Gastrocnemius medialis (tissue), 4 donors: ENCODE measurements around the gene OPN4.

Experiments used
- POLR2A ChIP-seq, 2 donors: fragments of 450-650 bp; IDR thresholded peaks; one replicate each; pipeline ENCODE4 v1.6.1; 2017; ENCODE audit warnings: antibody characterized with exemption in 2 of 2, mild to moderate bottlenecking in 2 of 2, moderate library complexity in 2 of 2
- TF ChIP-seq, protein P1 (sequence below), 5 experiments: fragments of 450-650 bp in 3 of 5; fragments of 200-600 bp in 2 of 5; sonication (generic) in 2 of 5; IDR thresholded peaks in 4 of 5; conservative IDR thresholded peaks in 1 of 5; 1 replicate in 4 of 5; 2 replicates in 1 of 5; pipeline ENCODE4 v1.5.1; 2016 to 2019; ENCODE audit warnings: antibody characterized with exemption in 5 of 5, mild to moderate bottlenecking in 3 of 5, moderate library complexity in 3 of 5

DNA sequence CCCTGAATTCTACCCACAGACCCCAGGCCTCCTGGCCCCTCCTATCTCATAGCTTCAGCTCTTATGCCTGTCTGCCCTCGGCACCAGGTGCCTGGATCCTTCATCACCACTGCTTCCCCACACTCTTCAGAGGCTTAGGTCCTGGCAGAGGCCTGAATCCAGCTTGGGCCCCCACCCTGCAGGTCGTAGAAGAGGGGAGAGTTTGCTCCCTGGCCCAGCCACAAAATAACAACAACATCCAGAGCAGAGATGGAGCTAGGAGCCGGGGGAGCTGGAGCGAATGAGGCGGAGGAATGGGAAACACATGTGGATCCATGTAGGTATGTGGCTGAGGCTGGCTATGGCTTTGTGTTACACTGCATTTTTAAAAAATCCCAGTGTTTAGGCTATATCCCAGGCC is 7.8 kb upstream of the OPN4 start:
- TF ChIP-seq, protein P1, sequence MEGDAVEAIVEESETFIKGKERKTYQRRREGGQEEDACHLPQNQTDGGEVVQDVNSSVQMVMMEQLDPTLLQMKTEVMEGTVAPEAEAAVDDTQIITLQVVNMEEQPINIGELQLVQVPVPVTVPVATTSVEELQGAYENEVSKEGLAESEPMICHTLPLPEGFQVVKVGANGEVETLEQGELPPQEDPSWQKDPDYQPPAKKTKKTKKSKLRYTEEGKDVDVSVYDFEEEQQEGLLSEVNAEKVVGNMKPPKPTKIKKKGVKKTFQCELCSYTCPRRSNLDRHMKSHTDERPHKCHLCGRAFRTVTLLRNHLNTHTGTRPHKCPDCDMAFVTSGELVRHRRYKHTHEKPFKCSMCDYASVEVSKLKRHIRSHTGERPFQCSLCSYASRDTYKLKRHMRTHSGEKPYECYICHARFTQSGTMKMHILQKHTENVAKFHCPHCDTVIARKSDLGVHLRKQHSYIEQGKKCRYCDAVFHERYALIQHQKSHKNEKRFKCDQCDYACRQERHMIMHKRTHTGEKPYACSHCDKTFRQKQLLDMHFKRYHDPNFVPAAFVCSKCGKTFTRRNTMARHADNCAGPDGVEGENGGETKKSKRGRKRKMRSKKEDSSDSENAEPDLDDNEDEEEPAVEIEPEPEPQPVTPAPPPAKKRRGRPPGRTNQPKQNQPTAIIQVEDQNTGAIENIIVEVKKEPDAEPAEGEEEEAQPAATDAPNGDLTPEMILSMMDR (IDR thresholded peaks at IDR 0.05 in 4 of 5, conservative IDR thresholded peaks at IDR 0.05 in 1 of 5) = no peak
- no peak for TF ChIP-seq POLR2A (IDR thresholded peaks at IDR 0.05)
